ENCODE data around the gene UBE2I. TPM values are rescaled to one million over a fixed set of nuclear protein-coding genes. Genes with fewer than 3 reads are reported as not detected.

The UBE2I gene
- total and polyA plus RNA-seq, 2 donors (not counting 1 experiment from before 2014, with no cell fraction given) = 152 to 265 TPM

DNA sequence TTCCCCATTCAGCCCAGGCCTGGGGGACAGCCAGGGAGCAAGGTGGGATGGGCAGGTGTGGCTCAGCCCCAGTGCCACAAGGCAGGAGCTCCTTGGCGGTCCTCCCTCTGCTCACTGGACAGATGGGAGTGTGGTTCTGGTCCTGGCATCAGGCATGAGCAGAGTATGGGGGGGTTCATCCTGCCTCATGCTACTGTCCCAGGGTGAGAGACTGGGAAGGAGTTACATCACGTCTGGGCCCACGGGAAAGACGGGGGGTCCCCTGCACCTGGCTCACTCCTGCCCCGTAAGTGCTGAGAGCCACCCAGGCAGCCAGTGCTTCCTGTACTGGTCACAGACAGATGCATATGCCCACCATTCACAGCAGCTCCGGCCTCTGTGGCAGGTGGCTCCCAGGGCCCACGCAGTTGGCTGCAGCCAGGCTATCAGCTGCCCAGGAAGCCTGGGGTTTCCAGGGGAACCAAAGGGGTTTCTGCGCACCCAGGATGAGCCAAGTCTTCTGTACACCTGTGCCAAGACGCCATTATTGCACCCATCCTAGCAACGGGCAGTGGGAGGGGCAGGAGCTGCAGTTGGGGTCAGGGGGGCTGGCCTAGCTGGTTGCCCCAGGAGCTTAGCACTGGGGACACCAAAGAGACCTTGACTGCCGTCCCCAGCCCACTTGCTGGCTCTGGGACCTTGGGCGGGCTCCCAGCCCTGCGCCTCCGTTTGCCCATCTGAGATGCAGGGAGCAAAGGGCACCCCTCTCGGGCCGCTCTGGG, 26.0 kb downstream of the UBE2I start:
- Histone ChIP-seq H3K79me2 (ENCODE audit: control insufficient read depth, insufficient read depth, low read length) (peaks cover 3% of the 10 kb centered on the region), H3K4me2 (replicated peaks; ENCODE audit: low read depth, low read length, poor library complexity, severe bottlenecking) (peak overlapping the region; percentile 97), H3K4me1 (ENCODE audit: control insufficient read depth in 2 of 2, insufficient read depth in 2 of 2, low read length in 2 of 2) (peaks cover 48 to 60% of the 10 kb centered on the region in 2 donors), H2AFZ (ENCODE audit: insufficient read depth, low read depth, low read length, poor library complexity, severe bottlenecking) (no peak overlapping the region), H3K4me3 (ENCODE audit: control extremely low read depth in 1 of 5, extremely low read depth in 1 of 5, insufficient read depth in 1 of 5, low read depth in 2 of 5, low read length in 4 of 5) (no peak overlapping the region), H4K20me1 (ENCODE audit: control insufficient read depth, insufficient read depth, low read length, poor library complexity, severe bottlenecking) (peaks cover 18% of the 10 kb centered on the region), H3K9ac (ENCODE audit: low read length) (no peak overlapping the region), H3K9me3 (ENCODE audit: control extremely low read depth in 1 of 3, control insufficient read depth in 2 of 3, insufficient read depth in 1 of 3, low read length in 2 of 3) (peaks cover 0 to 22% (median 2%) of the 10 kb centered on the region in 3 donors), H3K27ac (ENCODE audit: low read length in 2 of 2) (no peak overlapping the region), H3K27me3 (replicated peaks in 1 of 4; ENCODE audit: control extremely low read depth in 1 of 4, control insufficient read depth in 3 of 4, insufficient read depth in 4 of 4, low read length in 3 of 4) (peaks cover 0 to 43% (median 18%) of the 10 kb centered on the region in 4 experiments), H3K36me3 (replicated peaks in 1 of 2; ENCODE audit: control extremely low read depth in 1 of 2, control insufficient read depth in 1 of 2, extremely low read depth in 1 of 2, insufficient read depth in 2 of 2, low read length in 1 of 2) (no peaks in the 10 kb centered on the region)
- intact Hi-C loops (cut with micrococcal nuclease) = no loop called here
- Mint-ChIP-seq H3K27ac (peak overlapping the region; percentile 20), H3K9me3 (ENCODE audit: insufficient read depth) (no peaks in the 10 kb centered on the region), H3K4me3 (peak overlapping the region; percentile 57), H3K4me1 (peaks cover 23% of the 10 kb centered on the region), H3K27me3 (peaks cover 7% of the 10 kb centered on the region)
- TF ChIP-seq, protein P1, sequence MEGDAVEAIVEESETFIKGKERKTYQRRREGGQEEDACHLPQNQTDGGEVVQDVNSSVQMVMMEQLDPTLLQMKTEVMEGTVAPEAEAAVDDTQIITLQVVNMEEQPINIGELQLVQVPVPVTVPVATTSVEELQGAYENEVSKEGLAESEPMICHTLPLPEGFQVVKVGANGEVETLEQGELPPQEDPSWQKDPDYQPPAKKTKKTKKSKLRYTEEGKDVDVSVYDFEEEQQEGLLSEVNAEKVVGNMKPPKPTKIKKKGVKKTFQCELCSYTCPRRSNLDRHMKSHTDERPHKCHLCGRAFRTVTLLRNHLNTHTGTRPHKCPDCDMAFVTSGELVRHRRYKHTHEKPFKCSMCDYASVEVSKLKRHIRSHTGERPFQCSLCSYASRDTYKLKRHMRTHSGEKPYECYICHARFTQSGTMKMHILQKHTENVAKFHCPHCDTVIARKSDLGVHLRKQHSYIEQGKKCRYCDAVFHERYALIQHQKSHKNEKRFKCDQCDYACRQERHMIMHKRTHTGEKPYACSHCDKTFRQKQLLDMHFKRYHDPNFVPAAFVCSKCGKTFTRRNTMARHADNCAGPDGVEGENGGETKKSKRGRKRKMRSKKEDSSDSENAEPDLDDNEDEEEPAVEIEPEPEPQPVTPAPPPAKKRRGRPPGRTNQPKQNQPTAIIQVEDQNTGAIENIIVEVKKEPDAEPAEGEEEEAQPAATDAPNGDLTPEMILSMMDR (IDR thresholded peaks at IDR 0.05) = no peak
- TF ChIP-seq EZH2 (IDR thresholded peaks at IDR 0.05; ENCODE audit: borderline replicate concordance, insufficient read depth, low read depth, low read length, poor library complexity, severe bottlenecking) = no peak
- WGBS (ENCODE audit: insufficient coverage) = 34% methylated on average over 12 of the region's 16 CpGs
- no peak for DNase-seq
- ChIA-PET POLR2A (interaction anchor here (0.7 kb wide), 1 partner anchor 11 kb away, joined by 3 read pairs; no protein-coding TSS in a partner anchor), CTCF (interaction anchor here (0.7 to 1.9 kb wide), 4 partner anchors 28 to 72 kb away, joined by 3 to 6 read pairs (median 3); no protein-coding TSS in a partner anchor)
- ATAC-seq (ENCODE audit: low read depth) = no peak

DNA sequence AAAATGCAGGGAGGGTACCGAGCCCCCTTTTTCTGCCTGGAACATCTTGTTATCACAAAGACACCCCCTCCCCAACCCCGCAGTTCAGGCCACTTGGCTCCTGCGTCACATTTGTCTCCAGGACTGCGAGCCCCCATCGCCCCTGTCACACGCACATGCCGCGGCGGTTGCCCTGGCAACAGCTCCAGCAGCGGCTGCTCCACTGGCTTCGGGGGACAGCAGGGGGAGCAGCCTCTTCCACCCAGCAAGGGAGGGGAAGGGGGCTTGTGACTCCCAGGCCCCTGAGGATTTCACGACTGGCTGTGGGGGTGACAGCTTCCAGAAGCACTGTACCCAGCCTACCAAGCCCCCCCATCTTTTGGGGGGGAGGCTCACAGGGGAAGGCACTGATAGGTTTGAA, 26.6 kb downstream of the UBE2I start:
- H3K4me3 ChIP-seq (ENCODE audit: control extremely low read depth in 1 of 5, extremely low read depth in 1 of 5, insufficient read depth in 1 of 5, low read depth in 2 of 5, low read length in 4 of 5) = no peak overlapping the region
- H3K4me1 ChIP-seq (ENCODE audit: control insufficient read depth in 2 of 2, insufficient read depth in 2 of 2, low read length in 2 of 2) = peaks cover 46 to 54% of the 10 kb centered on the region in 2 donors
- H3K9me3 ChIP-seq (ENCODE audit: control extremely low read depth in 1 of 3, control insufficient read depth in 2 of 3, insufficient read depth in 1 of 3, low read length in 2 of 3) = peaks cover 0 to 18% (median 0%) of the 10 kb centered on the region in 3 donors
- H3K36me3 ChIP-seq (replicated peaks in 1 of 2; ENCODE audit: control extremely low read depth in 1 of 2, control insufficient read depth in 1 of 2, extremely low read depth in 1 of 2, insufficient read depth in 2 of 2, low read length in 1 of 2) = no peaks in the 10 kb centered on the region
- peaks cover 27% of the 10 kb centered on the region for H3K4me1 Mint-ChIP-seq
- intact Hi-C loops (cut with micrococcal nuclease) = no loop called here
- peaks cover 18% of the 10 kb centered on the region for H4K20me1 ChIP-seq (ENCODE audit: control insufficient read depth, insufficient read depth, low read length, poor library complexity, severe bottlenecking)
- H3K27me3 ChIP-seq (replicated peaks in 1 of 4; ENCODE audit: control extremely low read depth in 1 of 4, control insufficient read depth in 3 of 4, insufficient read depth in 4 of 4, low read length in 3 of 4) = peaks cover 0 to 43% (median 18%) of the 10 kb centered on the region in 4 experiments
- H2AFZ ChIP-seq (ENCODE audit: insufficient read depth, low read depth, low read length, poor library complexity, severe bottlenecking) = no peak overlapping the region
- DNase-seq (no peak), ATAC-seq (ENCODE audit: low read depth) (no peak)
- ChIA-PET POLR2A (no interaction called here), CTCF (interaction anchor here (0.7 to 1.9 kb wide), 4 partner anchors 28 to 72 kb away, joined by 3 to 6 read pairs (median 3); no protein-coding TSS in a partner anchor)
- H3K27me3 Mint-ChIP-seq = peaks cover 7% of the 10 kb centered on the region
- no peaks in the 10 kb centered on the region for H3K9me3 Mint-ChIP-seq (ENCODE audit: insufficient read depth)
- no peak overlapping the region for H3K27ac Mint-ChIP-seq
- TF ChIP-seq EZH2 (IDR thresholded peaks at IDR 0.05; ENCODE audit: borderline replicate concordance, insufficient read depth, low read depth, low read length, poor library complexity, severe bottlenecking) = no peak
- TF ChIP-seq, protein P1 (IDR thresholded peaks at IDR 0.05) = no peak
- no peak overlapping the region for H3K9ac ChIP-seq (ENCODE audit: low read length)
- H3K4me3 Mint-ChIP-seq = no peak overlapping the region
- 5% methylated on average over 9 of the region's 12 CpGs for WGBS (ENCODE audit: insufficient coverage)
- H3K4me2 ChIP-seq (replicated peaks; ENCODE audit: low read depth, low read length, poor library complexity, severe bottlenecking) = no peak overlapping the region
- peaks cover 3% of the 10 kb centered on the region for H3K79me2 ChIP-seq (ENCODE audit: control insufficient read depth, insufficient read depth, low read length)
- H3K27ac ChIP-seq (ENCODE audit: low read length in 2 of 2) = no peak overlapping the region

All from B cell (primary cell).